Suprapubic skin (tissue), 4 donors: ENCODE results near the gene BDNF.

Source experiments
- EP300 ChIP-seq: sonication (generic); formaldehyde crosslinking; IDR thresholded peaks from one replicate; pipeline ENCODE4 v1.6.1; 2017; ENCODE audit warnings: antibody characterized with exemption
- POLR2A ChIP-seq, 2 donors: fragments of 450-650 bp; IDR thresholded peaks; one replicate each; pipeline ENCODE4 v1.6.1; 2017; ENCODE audit warnings: antibody characterized with exemption in 2 of 2, mild to moderate bottlenecking in 2 of 2, moderate library complexity in 2 of 2
- POLR2AphosphoS5 ChIP-seq, 3 donors: sonication (generic); formaldehyde crosslinking; IDR thresholded peaks; one replicate each; pipeline ENCODE4 v1.6.1; 2017; ENCODE audit warnings: antibody characterized with exemption in 3 of 3
- TF ChIP-seq, protein P1 (sequence below), 2 donors: fragments of 200-600 bp in 1 of 2; fragments of 450-650 bp in 1 of 2; sonication (generic) in 1 of 2; IDR thresholded peaks; one replicate each; pipeline ENCODE4 v1.5.1; 2016 to 2019; ENCODE audit warnings: antibody characterized with exemption in 2 of 2, mild to moderate bottlenecking in 1 of 2, moderate library complexity in 1 of 2

DNA sequence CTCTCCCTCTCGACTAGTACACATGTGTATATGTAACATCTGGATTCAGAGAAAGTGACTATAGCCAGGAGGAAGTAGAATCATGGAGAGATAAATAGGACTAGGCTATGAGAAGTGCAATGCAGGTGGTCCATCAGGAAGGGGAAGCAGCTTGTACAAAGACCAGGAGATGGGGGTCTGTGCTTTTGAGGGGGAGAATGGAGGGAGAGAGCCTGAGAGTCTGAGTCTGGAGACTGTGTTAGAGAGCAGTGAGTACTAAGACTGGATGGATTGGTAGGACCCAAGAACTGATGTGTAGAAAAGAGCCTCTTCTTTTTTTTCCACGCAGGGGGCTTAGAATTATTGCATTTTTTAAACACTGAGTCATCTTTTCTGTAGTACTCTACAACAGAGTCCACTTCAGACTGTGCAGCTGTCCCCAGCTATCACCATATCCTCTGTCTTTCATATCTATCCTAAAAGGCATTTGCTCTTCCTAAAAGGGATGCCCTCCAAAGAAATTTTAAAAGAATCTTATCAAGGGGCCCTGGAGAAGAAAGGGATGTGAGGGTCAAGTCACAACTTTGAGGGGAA, 80.4 kb downstream of the BDNF start:
- TF ChIP-seq, protein P1, sequence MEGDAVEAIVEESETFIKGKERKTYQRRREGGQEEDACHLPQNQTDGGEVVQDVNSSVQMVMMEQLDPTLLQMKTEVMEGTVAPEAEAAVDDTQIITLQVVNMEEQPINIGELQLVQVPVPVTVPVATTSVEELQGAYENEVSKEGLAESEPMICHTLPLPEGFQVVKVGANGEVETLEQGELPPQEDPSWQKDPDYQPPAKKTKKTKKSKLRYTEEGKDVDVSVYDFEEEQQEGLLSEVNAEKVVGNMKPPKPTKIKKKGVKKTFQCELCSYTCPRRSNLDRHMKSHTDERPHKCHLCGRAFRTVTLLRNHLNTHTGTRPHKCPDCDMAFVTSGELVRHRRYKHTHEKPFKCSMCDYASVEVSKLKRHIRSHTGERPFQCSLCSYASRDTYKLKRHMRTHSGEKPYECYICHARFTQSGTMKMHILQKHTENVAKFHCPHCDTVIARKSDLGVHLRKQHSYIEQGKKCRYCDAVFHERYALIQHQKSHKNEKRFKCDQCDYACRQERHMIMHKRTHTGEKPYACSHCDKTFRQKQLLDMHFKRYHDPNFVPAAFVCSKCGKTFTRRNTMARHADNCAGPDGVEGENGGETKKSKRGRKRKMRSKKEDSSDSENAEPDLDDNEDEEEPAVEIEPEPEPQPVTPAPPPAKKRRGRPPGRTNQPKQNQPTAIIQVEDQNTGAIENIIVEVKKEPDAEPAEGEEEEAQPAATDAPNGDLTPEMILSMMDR (IDR thresholded peaks at IDR 0.05) = no peak
- TF ChIP-seq POLR2A (IDR thresholded peaks at IDR 0.05) = no peak
- no peak for TF ChIP-seq POLR2AphosphoS5 (IDR thresholded peaks at IDR 0.05)
- no peak for TF ChIP-seq EP300
